AG09319 (cell line): ENCODE results near the gene OR51E2.

Source experiments
- DNase-seq: peaks from one replicate; pipeline ENCODE4 v3.0.0-alpha.2; 2010; ENCODE audit warnings: low read depth; ENCODE audit errors: extremely low read depth
- CTCF ChIP-seq: IDR thresholded peaks from 2 replicates; pipeline ENCODE4 v1.5.1; 2011; ENCODE audit warnings: low read depth, mild to moderate bottlenecking, inconsistent platforms, low read length, moderate library complexity

OR51E2 gene

DNA sequence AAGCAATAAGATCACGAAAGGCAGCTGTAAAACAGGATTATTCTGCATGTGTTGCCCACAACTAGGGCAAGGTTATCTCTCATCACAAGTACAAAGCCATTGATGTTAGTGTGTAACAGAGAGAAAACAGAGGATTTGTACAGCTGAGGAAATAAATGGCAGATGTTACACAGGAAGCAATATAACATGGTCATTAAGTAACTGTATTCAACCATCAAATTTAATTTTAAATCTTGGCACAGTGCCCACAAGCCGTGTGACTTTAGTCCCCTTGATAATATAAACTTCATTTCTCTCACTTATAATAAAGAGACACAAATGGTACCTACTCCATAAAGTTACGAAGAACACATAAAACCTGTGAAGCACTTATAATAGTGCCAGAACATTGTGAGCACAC is 17.3 kb downstream of the OR51E2 start:
- no peak for DNase-seq
- TF ChIP-seq CTCF, result no peak

GRCh38 chr11:4677948-4678347 is 19.7 kb downstream of the OR51E2 start:
- DNase-seq, result no peak
- TF ChIP-seq CTCF, result no peak

DNA sequence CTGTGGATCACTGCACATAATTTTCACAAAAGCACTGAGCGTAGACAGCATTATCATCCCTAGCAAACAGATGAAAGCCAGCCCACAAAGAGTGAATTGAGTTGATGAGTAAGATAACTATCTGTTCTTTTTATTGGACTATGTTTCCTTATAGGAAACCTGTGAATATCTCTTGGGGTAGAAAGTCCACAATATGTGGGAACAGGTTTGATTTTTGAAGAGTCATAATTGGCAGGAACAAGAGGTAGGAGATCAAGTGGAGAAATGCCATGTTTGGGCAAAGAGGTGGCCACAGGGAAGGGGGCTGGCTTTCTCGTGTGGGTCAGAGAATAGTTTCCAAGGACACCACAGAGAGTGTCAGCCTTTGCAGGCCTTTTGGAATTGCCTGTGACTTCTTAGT is 23.9 kb downstream of the OR51E2 start:
- TF ChIP-seq CTCF, result no peak

DNA sequence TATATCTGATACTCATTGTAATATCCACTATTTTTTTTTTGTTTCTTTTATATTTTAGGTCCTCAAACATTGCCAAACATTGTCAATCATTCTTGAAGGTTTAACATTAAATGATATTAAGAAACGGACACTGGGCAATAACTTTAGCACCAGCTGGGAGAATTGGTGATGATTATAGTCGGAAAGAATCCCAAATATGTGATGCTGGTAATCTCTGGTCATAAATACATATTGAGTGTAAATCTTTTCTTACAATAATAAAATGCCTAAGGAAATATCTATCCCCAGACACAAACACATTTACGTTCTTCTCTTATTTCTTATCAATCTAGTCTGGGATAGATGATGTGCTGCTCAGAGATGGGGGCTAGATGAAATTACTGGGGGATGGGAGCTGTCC is 25.2 kb downstream of the OR51E2 start:
- no peak for DNase-seq
- TF ChIP-seq CTCF, result no peak

More for the DNA sequence above, 23.9 kb downstream of the OR51E2 start:
- no peak for DNase-seq

GRCh38 chr11:4671741-4672140 is 25.9 kb downstream of the OR51E2 start:
- no peak for TF ChIP-seq CTCF
- no peak for DNase-seq

DNA sequence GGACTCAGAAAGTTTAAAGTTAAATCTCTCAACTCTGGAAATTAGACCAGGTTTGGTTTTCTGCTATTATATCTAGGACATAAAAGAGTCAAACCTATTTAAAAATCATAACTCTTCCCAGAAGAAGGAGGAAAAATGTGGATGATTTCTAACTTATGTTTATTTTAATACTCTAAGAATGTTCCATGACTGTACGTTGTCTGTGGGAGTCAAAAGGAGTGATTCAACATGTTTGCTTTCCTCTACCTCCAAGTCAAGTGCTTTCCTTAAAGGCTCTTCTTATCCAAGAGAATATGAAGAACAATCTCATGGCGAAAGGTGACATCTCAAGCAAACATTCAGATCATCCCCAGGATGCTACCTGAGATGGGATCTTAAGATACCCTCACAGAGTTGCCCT is 32.2 kb downstream of the OR51E2 start:
- no peak for DNase-seq
- no peak for TF ChIP-seq CTCF

- DNase-seq, result no peak
These were observed 32.9 kb downstream of the OR51E2 start for GRCh38 chr11:4664786-4665185.

More at GRCh38 chr11:4664786-4665185, 32.9 kb downstream of the OR51E2 start:
- TF ChIP-seq CTCF, result no peak
